ENCODE measurements around the gene MGMT. TPM values are rescaled to one million over a fixed set of nuclear protein-coding genes. Genes with fewer than 3 reads are reported as not detected.

The MGMT gene
- total and polyA plus RNA-seq, 7 donors, result 4.2 to 13.3 (median 7.5) TPM

DNA sequence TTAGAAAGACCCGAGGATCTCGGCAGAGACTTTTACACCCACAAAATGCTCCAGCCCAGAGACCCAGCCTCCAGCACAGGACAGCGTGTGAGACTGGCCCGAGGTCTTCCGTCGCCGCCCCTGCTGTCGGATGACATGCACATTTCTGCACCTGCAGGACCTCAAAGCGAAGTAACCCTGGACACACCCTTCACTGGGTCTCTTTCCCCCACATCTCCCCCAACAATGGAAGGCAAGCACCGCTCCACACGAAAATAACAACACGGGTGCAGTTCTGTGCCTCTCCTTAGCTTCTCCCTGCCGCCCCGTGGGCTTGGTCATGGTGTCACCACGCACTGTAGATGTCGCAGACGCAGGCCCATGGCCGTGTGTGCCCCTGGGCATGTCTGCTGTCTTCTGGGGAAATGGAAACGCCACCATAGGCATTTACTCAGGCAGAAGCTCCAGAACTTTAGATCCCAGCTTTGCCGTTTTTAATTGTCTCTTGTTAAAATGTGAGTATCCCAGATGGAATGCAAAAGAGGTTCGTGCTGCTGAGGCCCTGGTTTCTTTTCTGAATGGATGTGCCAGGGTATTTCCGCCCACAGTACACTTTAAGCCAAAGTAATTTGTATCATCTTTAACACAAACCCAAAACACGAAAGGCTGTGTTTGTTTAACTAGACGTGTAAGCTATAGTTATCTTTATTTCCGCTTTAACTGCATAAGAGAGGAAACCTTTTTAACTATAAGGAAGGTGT lies 237.9 kb downstream of the MGMT start:
- TF ChIP-seq, protein P1, sequence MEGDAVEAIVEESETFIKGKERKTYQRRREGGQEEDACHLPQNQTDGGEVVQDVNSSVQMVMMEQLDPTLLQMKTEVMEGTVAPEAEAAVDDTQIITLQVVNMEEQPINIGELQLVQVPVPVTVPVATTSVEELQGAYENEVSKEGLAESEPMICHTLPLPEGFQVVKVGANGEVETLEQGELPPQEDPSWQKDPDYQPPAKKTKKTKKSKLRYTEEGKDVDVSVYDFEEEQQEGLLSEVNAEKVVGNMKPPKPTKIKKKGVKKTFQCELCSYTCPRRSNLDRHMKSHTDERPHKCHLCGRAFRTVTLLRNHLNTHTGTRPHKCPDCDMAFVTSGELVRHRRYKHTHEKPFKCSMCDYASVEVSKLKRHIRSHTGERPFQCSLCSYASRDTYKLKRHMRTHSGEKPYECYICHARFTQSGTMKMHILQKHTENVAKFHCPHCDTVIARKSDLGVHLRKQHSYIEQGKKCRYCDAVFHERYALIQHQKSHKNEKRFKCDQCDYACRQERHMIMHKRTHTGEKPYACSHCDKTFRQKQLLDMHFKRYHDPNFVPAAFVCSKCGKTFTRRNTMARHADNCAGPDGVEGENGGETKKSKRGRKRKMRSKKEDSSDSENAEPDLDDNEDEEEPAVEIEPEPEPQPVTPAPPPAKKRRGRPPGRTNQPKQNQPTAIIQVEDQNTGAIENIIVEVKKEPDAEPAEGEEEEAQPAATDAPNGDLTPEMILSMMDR (IDR thresholded peaks at IDR 0.05), result no peak

GRCh38 chr10:129705676-129706075 lies 238.6 kb downstream of the MGMT start:
- Histone ChIP-seq H3K4me1 (peaks cover 7% of the 10 kb centered on the region), H3K27me3 (ENCODE audit: insufficient read depth in 3 of 3, low read length in 2 of 3) (no peaks in the 10 kb centered on the region), H3K27ac (no peak overlapping the region), H3K36me3 (ENCODE audit: insufficient read depth in 1 of 2, low read depth in 1 of 2) (no peaks in the 10 kb centered on the region), H3K9me3 (no peaks in the 10 kb centered on the region), H3K4me3 (no peak overlapping the region)
- intact Hi-C loops (cut with DNase I), result no loop called here
- 82 to 90% (median 89%) methylated on average over 8 of the region's 8 CpGs for WGBS, 3 donors
- DNase-seq (no peak), ATAC-seq (no peak)
- TF ChIP-seq, protein P1 (IDR thresholded peaks at IDR 0.05), result no peak

More for the DNA sequence above, 237.9 kb downstream of the MGMT start:
- whole genome bisulfite sequencing, 3 donors, result 90 to 92% (median 90%) methylated on average over 25 of the region's 25 CpGs
- Histone ChIP-seq H3K27me3 (ENCODE audit: insufficient read depth in 3 of 3, low read length in 2 of 3) (no peaks in the 10 kb centered on the region), H3K27ac (no peak overlapping the region), H3K36me3 (ENCODE audit: insufficient read depth in 1 of 2, low read depth in 1 of 2) (no peaks in the 10 kb centered on the region), H3K4me1 (peaks cover 7% of the 10 kb centered on the region), H3K9me3 (no peaks in the 10 kb centered on the region), H3K4me3 (no peak overlapping the region)
- ATAC-seq, result no peak
- no peak for DNase-seq
- intact Hi-C loops (cut with DNase I), result no loop called here

GRCh38 chr10:129706081-129706480 lies 239.0 kb downstream of the MGMT start:
- Histone ChIP-seq H3K27me3 (ENCODE audit: insufficient read depth in 3 of 3, low read length in 2 of 3) (no peaks in the 10 kb centered on the region), H3K4me1 (peaks cover 7% of the 10 kb centered on the region), H3K27ac (no peak overlapping the region), H3K4me3 (no peak overlapping the region), H3K9me3 (no peaks in the 10 kb centered on the region), H3K36me3 (ENCODE audit: insufficient read depth in 1 of 2, low read depth in 1 of 2) (no peaks in the 10 kb centered on the region)
- DNase-seq (no peak), ATAC-seq (no peak)
- intact Hi-C loops (cut with DNase I), result no loop called here
- 90 to 93% (median 93%) methylated on average over 19 of the region's 19 CpGs for WGBS, 3 donors
- TF ChIP-seq, protein P1 (IDR thresholded peaks at IDR 0.05), result no peak

DNA sequence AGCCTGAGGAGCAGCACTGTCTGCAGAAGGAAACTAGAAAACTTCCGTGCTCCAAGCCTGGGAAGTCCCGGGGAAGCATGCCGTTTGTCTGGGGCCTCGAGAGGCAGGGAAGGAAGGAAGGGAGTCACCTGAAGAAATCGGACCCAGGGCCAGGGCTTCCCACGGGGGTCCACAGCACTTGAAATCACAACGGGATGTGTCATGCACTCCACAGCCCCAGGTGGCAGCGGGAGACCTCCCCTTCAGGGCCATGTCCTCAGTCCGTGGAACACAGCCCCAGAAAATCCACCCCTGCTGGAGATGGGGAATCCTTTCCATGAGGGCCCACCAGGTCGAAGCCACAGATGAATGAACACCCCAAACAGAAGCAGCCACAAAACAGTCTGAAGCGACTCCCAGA lies 239.5 kb downstream of the MGMT start:
- 78 to 88% (median 86%) methylated on average over 11 of the region's 11 CpGs for WGBS, 3 donors
- Histone ChIP-seq H3K27me3 (ENCODE audit: insufficient read depth in 3 of 3, low read length in 2 of 3) (no peaks in the 10 kb centered on the region), H3K36me3 (ENCODE audit: insufficient read depth in 1 of 2, low read depth in 1 of 2) (no peaks in the 10 kb centered on the region), H3K4me3 (no peak overlapping the region), H3K9me3 (no peaks in the 10 kb centered on the region), H3K27ac (no peak overlapping the region), H3K4me1 (peaks cover 7% of the 10 kb centered on the region)
- intact Hi-C loops (cut with DNase I), result no loop called here
- DNase-seq, result no peak
- no peak for ATAC-seq
- TF ChIP-seq, protein P1 (IDR thresholded peaks at IDR 0.05), result no peak
